GM12874 (cell line): ENCODE data around the gene LIN7A.

Experiments
- CTCF ChIP-seq: IDR thresholded peaks from 2 replicates; pipeline ENCODE4 v1.5.1; 2011; ENCODE audit warnings: low read depth, mild to moderate bottlenecking, control low read depth, low read length, moderate library complexity; ENCODE audit not compliant: insufficient read depth

LIN7A gene

GRCh38 chr12:80810874-80811273 is 126.9 kb downstream of the LIN7A start:
- TF ChIP-seq CTCF, result no peak

GRCh38 chr12:80807640-80808288 is 130.0 kb downstream of the LIN7A start:
- no peak for TF ChIP-seq CTCF

- TF ChIP-seq CTCF, result no peak
These were observed 132.6 kb downstream of the LIN7A start for GRCh38 chr12:80805106-80805505.

- no peak for TF ChIP-seq CTCF
These were observed 134.9 kb downstream of the LIN7A start for GRCh38 chr12:80802652-80803400.

- TF ChIP-seq CTCF, result no peak
These were observed 139.5 kb downstream of the LIN7A start for GRCh38 chr12:80798281-80798680.

- TF ChIP-seq CTCF, result no peak
These were observed 143.2 kb downstream of the LIN7A start for GRCh38 chr12:80794551-80794950.

- no peak for TF ChIP-seq CTCF
These were observed 144.9 kb downstream of the LIN7A start for GRCh38 chr12:80792861-80793260.
